HG02798 (cell line): Measurements from ENCODE around the gene JAM2.
"Not testable (repeated sequence)": the region's sequence is repeated elsewhere in the genome, so short reads cannot be mapped to it uniquely, and the experiment has no call there.

Source experiments
- ATAC-seq: cut with Tn5 transposase; IDR thresholded peaks from one replicate; pipeline ENCODE4 v1.9.1; 2021; ENCODE audit warnings: mild to moderate bottlenecking; ENCODE audit not compliant: unreplicated experiment, poor library complexity

JAM2 gene, protein sequence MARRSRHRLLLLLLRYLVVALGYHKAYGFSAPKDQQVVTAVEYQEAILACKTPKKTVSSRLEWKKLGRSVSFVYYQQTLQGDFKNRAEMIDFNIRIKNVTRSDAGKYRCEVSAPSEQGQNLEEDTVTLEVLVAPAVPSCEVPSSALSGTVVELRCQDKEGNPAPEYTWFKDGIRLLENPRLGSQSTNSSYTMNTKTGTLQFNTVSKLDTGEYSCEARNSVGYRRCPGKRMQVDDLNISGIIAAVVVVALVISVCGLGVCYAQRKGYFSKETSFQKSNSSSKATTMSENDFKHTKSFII

DNA sequence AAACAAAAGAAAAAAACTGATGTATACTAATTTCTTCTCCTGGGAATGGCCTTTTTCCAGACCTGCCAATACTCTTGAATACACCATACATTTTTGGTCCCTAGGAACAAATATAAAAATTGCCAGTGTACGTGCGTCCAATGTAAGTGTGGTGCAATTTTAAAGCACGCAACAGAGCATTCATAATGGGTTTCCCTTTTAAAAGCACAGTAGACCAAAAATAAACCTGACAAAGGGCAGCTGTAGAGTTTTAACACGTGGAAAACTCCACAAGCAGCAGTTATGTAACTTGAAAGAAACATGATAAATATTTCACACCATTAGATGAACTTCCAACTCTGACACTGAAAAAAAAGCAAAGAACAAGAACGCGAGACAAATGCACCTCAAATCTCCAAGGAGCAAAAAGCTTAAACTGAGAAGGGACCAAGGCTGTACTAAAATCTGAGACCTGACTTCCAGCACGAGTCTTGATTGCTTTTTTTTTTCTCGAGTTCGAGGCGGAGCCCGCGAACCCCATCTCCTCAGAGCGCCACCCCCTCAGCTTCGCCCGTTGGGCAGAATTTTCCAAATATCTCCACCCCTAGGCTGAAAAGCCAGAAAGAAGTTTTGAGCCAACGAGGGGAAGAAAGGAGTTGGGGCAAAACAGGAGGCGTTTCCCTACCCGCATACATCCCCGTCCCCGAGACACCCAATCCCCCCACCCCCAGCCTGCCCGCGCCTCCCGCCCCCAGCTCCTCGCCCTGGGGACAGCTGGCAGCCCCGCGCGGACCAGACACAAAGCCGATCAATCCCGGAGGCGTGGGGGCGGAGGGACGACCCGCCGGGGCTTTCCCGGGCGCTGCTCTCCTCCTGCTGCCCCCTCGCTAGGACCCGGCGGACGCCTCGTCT lies at the start of gene JAM2:
JAM2 (plus strand) TSS at position 599 of the 891 bp plus-strand sequence. CDS start 564 bp downstream, outside the sequence.
- ATAC-seq: peak; percentile 58

DNA sequence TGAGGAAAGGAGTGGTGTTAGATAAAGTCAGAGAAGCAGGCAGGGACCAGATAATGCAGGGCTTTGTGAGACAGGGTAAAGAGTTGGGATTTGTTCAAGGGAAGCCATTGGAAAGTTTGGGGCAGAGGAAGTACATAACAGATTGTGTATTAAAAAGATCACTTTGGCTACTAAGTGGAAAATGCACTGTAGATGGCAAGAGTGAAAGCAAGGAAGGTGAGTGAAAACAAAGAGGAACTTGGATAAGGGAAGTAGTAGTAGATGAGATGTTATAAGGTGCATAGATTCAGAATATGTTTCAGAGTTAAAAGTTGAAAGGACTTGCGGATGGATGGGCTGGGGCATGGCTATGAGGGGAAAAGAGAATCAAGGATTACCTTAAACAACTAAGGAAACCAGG lies 49.2 kb upstream of the JAM2 start:
- no peak for ATAC-seq

- peak; percentile 96 for ATAC-seq
These were observed 31.7 kb upstream of the JAM2 start, which contains the start of gene MRPL39 for GRCh38 chr21:25607151-25608043. Gene MRPL39, minus strand, starts transcription at chr21:25607481. Its CDS starts 6 bp downstream, at chr21:25607475.

DNA sequence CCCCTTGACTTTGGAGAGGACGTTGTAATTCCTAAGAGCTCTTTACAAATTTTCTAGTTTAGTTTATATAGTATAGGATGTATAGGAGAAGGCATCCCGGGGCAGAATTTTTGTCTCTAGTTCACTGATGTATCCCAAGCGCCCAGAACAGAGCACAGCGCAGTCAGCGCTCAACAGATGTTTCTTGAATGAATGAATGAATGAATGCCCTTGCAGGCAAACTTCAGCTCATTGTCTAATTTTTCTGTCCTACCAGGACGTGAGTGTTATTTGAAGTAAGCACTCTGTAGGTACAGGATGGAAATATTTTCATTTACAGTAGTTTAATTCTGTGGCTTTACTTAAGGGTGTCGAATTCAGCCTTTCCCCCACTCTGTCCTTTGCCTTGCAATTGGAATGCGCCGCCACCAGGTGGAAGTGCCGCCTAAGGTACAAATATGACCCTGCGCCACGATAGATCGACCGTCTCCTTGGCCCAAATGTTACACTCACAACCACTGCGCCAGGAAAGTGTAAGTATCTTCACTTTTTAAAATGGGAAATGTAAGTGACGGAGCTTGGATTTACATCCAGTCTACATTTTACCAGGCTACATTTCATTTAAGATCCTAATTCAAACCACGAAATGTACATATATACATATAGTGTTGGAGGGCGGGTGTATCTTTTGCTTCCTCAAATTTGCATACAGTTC lies 30.9 kb upstream of the JAM2 start:
- ATAC-seq: peak; percentile 84

- no peak for ATAC-seq
These were observed 24.6 kb upstream of the JAM2 start for GRCh38 chr21:25614441-25614840.

- no peak for ATAC-seq
These were observed 23.2 kb upstream of the JAM2 start for GRCh38 chr21:25615880-25616279.

- ATAC-seq: no peak
These were observed 19.9 kb upstream of the JAM2 start for GRCh38 chr21:25619198-25619597.

DNA sequence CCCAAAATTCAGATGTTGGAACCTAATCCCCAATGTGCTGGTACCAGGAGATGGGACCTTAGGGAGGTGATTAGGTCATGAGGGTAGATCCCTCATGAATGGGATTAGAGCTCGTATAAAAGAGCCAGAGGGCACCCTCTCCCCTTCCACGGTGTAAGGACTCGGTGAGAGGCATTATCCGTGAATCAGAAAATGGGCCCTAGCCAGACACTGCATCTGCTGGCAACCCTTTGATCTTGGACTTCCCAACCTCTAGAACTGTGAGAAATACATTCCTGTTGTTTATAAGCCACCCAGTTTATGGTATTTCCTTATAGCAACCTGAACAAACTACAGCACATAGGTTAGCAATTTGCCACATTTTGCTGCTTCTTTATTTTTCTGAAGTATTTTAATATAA lies 14.5 kb upstream of the JAM2 start:
- no peak for ATAC-seq

DNA sequence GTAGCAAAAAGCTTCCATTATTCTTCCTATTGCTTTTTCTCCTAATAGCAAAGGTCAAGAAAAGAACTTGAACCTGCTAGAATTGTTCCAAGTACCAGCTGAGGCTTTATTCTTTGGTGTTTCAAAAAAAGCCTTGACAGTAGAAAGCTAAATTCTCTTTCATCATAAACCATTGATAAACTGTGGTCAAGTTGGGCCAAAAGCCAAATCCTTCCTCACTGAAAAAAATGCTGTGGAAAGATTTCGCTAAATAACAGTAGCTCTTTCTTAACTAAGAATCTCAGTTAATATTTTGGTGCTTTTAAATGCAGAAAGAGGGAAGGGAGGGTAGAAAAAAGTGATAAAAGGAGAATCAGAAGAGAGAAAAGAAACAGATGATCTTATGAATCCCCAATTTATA lies 14.0 kb upstream of the JAM2 start:
- ATAC-seq: no peak

DNA sequence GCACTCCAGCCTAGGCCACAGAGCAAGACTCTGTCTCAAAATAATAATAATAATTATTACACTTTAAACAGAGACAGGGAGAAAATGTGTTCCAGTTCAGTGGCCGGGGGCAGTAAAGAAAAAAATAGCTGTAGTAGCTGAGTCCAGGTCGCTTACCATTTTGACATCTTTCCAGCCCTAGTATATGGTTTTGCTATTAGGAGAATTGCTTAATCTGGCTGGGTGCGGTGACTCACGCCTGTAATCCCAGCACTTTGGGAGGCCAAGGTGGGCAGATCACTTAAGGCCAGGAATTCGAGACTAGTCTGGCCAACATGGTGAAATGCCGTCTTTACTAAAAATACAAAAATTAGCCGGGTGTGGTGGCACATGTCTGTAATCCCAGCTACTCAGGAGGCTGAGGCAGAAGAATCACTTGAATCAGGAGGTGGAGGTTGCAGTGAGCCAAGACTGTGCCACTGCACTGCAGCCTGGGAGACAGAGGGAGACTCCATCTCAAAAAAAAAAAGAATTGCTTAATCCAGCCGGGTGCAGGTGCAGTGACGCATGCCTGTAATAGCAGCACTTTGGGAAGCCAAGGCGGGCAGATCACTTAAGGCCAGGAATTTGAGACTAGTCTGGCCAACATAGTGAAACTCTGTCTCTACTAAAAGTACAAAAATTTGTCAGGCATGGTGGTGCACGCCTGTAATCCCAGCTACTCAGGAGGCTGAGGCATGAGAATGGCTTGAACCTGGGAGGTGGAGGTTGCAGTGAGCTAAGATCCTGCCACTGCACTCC lies 13.1 kb upstream of the JAM2 start:
- ATAC-seq: not testable (repeated sequence)

GRCh38 chr21:25626757-25627156 lies 12.3 kb upstream of the JAM2 start:
- ATAC-seq: no peak

DNA sequence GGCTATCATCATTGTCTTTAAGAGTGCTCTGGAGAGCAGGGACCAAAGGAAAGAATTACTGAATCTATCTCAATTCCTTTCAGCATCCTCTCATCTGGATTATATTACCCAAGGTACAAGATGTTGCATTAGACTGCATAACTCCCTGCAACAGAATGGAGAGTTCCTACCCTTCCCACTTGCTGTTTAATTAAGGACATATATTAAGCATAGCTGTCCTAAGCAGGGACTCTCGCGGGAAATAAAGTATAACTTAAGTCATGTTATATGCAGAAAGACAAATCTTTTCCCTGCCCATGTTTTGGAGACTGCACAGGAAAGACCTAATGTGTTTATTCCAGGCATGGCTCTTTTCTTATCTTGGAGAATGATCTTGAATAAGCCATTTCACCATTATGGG lies 6.8 kb upstream of the JAM2 start:
- ATAC-seq: no peak

DNA sequence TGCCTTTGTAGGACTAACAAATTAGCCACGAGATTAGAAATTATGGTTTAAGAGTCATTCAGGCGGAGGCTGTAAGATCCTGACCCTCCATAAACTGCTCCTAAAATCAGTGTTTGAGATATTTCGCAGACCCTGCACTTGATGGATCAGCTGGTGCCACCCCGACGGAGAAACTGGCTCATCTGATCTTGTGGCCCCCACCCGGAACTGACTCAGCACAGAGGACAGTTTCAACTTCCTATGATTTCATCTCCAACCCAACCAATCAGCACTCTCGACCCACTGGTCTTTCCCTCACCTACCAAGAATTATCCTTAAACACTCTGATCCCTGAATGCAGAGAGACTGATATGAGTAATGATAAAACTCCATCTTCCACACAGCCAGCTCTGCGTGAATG lies 3.7 kb upstream of the JAM2 start:
- no peak for ATAC-seq

DNA sequence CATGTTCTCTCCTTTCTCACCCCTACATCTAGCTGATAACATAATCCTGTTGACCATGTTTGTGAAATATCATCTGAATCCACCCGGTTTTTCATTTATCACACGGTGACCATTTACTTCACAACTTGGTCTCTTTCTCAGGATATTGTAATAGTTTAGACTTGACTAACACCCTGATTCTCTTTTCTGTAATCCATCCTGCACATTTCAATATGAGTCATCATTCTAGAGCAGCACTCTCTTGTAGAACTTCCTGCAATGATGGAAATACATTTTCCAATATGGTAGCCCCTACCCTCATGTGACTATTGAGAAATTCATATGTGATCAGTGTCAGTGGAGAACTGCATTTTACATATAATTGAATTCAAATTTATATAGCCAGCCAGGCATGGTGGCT lies 2.3 kb upstream of the JAM2 start:
- ATAC-seq: no peak

GRCh38 chr21:25637851-25638659 lies 1.0 kb upstream of the JAM2 start:
- no peak for ATAC-seq

DNA sequence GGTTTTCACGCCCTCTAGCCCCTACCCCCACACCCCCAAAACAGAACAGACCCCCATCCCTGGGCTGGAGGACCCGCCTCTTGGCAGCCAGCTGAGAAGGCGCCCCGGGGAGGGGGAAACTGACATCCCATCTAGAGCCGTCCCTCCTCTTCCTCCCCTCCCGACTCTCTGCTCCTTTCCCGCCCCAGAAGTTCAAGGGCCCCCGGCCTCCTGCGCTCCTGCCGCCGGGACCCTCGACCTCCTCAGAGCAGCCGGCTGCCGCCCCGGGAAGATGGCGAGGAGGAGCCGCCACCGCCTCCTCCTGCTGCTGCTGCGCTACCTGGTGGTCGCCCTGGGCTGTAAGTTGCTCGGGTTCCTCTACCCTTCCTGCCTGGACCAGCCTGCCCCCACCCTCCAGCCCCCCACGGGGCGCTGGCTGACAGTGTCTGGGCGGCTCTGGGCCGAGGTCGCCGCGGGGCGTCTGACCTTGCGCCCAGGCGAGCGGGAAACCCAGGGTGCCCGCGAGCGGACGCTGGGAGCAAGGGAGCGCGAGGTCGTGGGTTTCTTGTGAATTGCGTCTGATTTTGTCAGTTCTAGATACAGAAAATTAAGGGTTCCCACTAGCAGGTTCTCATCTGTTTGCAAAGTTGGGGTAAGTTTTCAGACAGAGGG lies 618 bp downstream of the JAM2 start:
- peak; percentile 76 for ATAC-seq

GRCh38 chr21:25640202-25640942 lies 1.3 kb downstream of the JAM2 start:
- peak; percentile 18 for ATAC-seq
